BJ (cell line): ENCODE data around the gene ABHD11. TPM values are rescaled to one million over a fixed set of nuclear protein-coding genes. Genes with fewer than 3 reads are reported as not detected.

ENCODE experiments used
- CTCF ChIA-PET: fragments of 350-600 bp; formaldehyde crosslinking; extraction: SDS; loops from one replicate; lab custom pipeline; 2021; ENCODE audit warnings: antibody characterized with exemption, inconsistent platforms; lab: Yijun Ruan, JAX
- POLR2A ChIA-PET: fragments of 300-600 bp; sonication (Branson Sonifier 250); formaldehyde crosslinking; extraction: SDS; loops from one replicate; lab custom pipeline; 2021; ENCODE audit warnings: antibody characterized with exemption; lab: Charles Lee
- DNase-seq: peaks from one replicate; pipeline ENCODE4 v3.0.0-alpha.2; 2011; ENCODE audit warnings: low read depth
- H3K27me3 ChIP-seq: 2 replicates; pipeline ENCODE4 v1.6.0; 2011; ENCODE audit warnings: low read length; ENCODE audit not compliant: control insufficient read depth, insufficient read depth
- H3K36me3 ChIP-seq: 2 replicates; pipeline ENCODE4 v1.5.1; 2011; ENCODE audit warnings: low read length; ENCODE audit not compliant: control insufficient read depth, insufficient read depth
- H3K4me3 ChIP-seq: 2 replicates; pipeline ENCODE4 v1.5.1; 2011; ENCODE audit warnings: low read depth, mild to moderate bottlenecking, control low read depth, low read length
- CTCF ChIP-seq: IDR thresholded peaks from 2 replicates; pipeline ENCODE4 v1.5.1; 2011; ENCODE audit warnings: low read depth, mild to moderate bottlenecking, control low read depth, inconsistent platforms, low read length, moderate library complexity; ENCODE audit not compliant: insufficient read depth
- polyA plus RNA-seq: library from polyadenylated mRNA; depleted of rRNA; stranded (reverse); fragments of >200 nt; gene quantifications from 2 replicates; pipeline ENCODE4 v1.2.3, GENCODE V29; 2011

ABHD11 gene
- polyA plus RNA-seq, 1 experiment, result 16.9 TPM

DNA sequence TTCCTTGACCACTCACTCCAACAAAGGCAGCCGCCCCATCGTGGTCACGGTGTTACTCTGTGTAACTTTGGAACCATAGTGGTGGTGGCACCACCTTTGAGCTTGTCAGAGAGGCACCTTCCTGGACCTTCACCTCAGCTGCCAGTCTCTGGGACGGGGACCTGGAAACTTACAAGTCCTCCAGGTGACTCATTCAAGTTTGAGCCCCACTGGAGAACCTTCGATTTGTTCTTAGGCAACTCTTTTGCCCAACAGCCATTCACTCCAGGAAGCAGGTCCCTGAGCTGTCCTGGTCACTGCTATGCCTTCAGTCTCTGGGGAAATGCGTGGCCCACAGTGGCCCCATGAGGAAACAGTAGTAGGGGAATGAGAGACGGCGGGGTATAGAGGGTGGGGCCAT is 36.4 kb downstream of the ABHD11 start:
- Histone ChIP-seq H3K36me3 (peaks cover 34% of the 10 kb centered on the region), H3K4me3 (no peak overlapping the region), H3K27me3 (no peaks in the 10 kb centered on the region)
- no peak for TF ChIP-seq CTCF
- no peak for DNase-seq
- POLR2A ChIA-PET, result no interaction called here
- CTCF ChIA-PET, result interaction anchor here (0.8 to 3.2 kb wide), 7 partner anchors 10 to 95 kb away, joined by 3 to 15 read pairs (median 4); partner anchors contain the start of gene STX1A

GRCh38 chr7:73701357-73701995 is 37.1 kb downstream of the ABHD11 start:
- peaks cover 35% of the 10 kb centered on the region for H3K36me3 ChIP-seq

GRCh38 chr7:73700581-73701134 is 37.9 kb downstream of the ABHD11 start:
- CTCF ChIA-PET, result interaction anchor here (0.6 to 3.2 kb wide), 7 partner anchors 10 to 126 kb away, joined by 3 to 15 read pairs (median 6); no protein-coding TSS in a partner anchor
- Histone ChIP-seq H3K36me3 (peaks cover 38% of the 10 kb centered on the region), H3K27me3 (no peaks in the 10 kb centered on the region), H3K4me3 (no peak overlapping the region)
- no peak for DNase-seq
- POLR2A ChIA-PET, result no interaction called here
- no peak for TF ChIP-seq CTCF

More at GRCh38 chr7:73701357-73701995, 37.1 kb downstream of the ABHD11 start:
- peak; percentile 66 for TF ChIP-seq CTCF
- Histone ChIP-seq H3K4me3 (no peak overlapping the region), H3K27me3 (no peaks in the 10 kb centered on the region)
- CTCF ChIA-PET, result interaction anchor here (0.7 to 3.2 kb wide), 9 partner anchors 10 to 95 kb away, joined by 3 to 15 read pairs (median 6); no protein-coding TSS in a partner anchor
- POLR2A ChIA-PET, result no interaction called here
- DNase-seq, result peak; percentile 39

DNA sequence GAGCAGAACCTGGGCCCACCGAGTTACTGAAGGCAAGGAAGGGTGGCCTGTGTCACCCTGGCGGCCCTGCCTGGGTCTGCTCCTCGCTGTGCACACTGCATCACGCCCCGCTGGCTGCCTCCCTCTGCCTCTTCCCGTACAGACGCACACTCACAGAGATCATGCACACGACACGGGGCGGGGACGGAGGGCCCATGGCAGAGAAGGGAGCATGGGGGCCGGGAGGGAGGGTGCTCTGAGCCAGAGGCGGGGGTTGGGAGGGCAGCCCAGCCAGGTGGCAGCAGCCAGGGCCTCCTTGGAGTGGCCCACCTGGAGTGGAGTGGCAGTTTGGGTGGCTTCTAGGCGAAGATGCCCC is 38.6 kb downstream of the ABHD11 start:
- POLR2A ChIA-PET, result no interaction called here
- TF ChIP-seq CTCF, result no peak
- CTCF ChIA-PET, result interaction anchor here (0.6 to 3.2 kb wide), 3 partner anchors 11 to 125 kb away, joined by 4 to 15 read pairs (median 7); no protein-coding TSS in a partner anchor
- H3K36me3 ChIP-seq, result peaks cover 36% of the 10 kb centered on the region
- no peak overlapping the region for H3K4me3 ChIP-seq
- no peaks in the 10 kb centered on the region for H3K27me3 ChIP-seq
- DNase-seq, result no peak

DNA sequence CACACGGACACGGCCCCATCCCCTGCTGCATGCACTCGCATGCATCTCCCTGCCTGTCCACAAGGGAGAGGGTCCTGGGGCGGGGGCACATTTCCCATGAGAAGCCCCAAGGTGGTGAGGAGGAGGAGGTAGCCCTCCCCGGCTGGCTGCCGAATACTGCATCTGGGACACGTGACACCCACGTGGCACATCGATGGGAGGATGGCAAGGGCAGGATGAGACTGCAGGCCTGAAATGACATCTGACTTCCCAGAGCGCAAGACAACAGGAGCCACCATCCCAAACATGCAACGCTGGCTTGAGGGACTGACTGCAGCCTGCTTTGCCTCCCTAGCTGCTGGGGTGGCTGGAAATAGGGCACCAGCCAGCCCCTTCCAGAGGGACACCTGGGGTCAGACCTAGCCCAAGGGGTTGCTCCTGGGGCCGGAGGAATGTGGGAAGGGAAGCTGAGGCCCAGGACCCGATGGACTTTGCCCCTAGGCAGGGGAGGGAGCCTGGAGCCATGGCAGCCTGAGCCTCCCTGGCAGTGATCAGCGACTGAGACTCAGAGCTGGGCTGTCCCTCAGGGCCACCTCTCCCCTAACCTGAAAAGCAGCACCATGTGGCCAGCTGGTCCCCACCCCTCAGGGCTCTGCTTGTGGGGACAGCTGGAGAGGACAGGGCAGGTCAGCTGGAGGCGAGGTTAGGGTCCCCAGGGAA is 39.1 kb downstream of the ABHD11 start:
- no peak for TF ChIP-seq CTCF
- no peaks in the 10 kb centered on the region for H3K27me3 ChIP-seq
- H3K4me3 ChIP-seq, result no peak overlapping the region
- ChIA-PET CTCF (interaction anchor here (1.1 kb wide), 1 partner anchor 26 kb away, joined by 3 read pairs; no protein-coding TSS in a partner anchor), POLR2A (no interaction called here)
- no peak for DNase-seq
- H3K36me3 ChIP-seq, result peaks cover 36% of the 10 kb centered on the region
